K562 (cell line): ENCODE measurements around the gene TBX10. TPM values are rescaled to one million over a fixed set of nuclear protein-coding genes. Genes with fewer than 3 reads are reported as not detected.
A peak's percentile ranks its signal among the peaks of the same experiment; 100 is the strongest.

Source experiments
- CBX5 ChIP-seq: IDR thresholded peaks from 2 replicates; pipeline ENCODE4 v1.6.1; 2014; ENCODE audit warnings: low read depth, borderline replicate concordance
- CREM ChIP-seq: IDR thresholded peaks from 2 replicates; pipeline ENCODE4 v1.6.1; 2014; ENCODE audit warnings: antibody characterized with exemption, low read depth
- GATAD2B ChIP-seq: fragments of 450-650 bp; IDR thresholded peaks from 2 replicates; pipeline ENCODE4 v1.6.1; 2017; ENCODE audit warnings: mild to moderate bottlenecking, borderline replicate concordance
- HMGN3 ChIP-seq: IDR thresholded peaks from 2 replicates; pipeline ENCODE4 v1.6.1; 2011; ENCODE audit warnings: borderline replicate concordance, low read depth, mild to moderate bottlenecking, mixed read lengths, low read length; ENCODE audit not compliant: insufficient read length; ENCODE audit errors: extremely low read depth
- KAT7 ChIP-seq: sonication (generic); formaldehyde crosslinking; IDR thresholded peaks from 2 replicates; pipeline ENCODE4 v1.8.0; 2022; ENCODE audit warnings: missing genetic modification reagents, mild to moderate bottlenecking, borderline replicate concordance
- NR2C2 ChIP-seq, 2 experiments: fragments of 200-800 bp in 1 of 2; sonication (Bioruptor generic) in 1 of 2; sonication (generic) in 1 of 2; formaldehyde crosslinking in 1 of 2; IDR thresholded peaks; 2 replicates each; pipeline versions ENCODE4 v1.6.1 to v1.8.0; 2016 to 2022; ENCODE audit warnings: mild to moderate bottlenecking in 1 of 2, missing compliant biosample characterization in 1 of 2, missing genetic modification characterization in 1 of 2, missing genetic modification reagents in 1 of 2
- OTX1 ChIP-seq: fragments of 450-650 bp; formaldehyde crosslinking; IDR thresholded peaks from 2 replicates; pipeline ENCODE4 v1.4.0; 2022; ENCODE audit warnings: mild to moderate bottlenecking
- SIX5 ChIP-seq, 2 experiments: IDR thresholded peaks; 2 replicates each; pipeline ENCODE4 v1.6.1; 2011; ENCODE audit warnings: low read length in 2 of 2, borderline replicate concordance in 1 of 2, low read depth in 1 of 2, mild to moderate bottlenecking in 1 of 2, moderate library complexity in 1 of 2; ENCODE audit not compliant: insufficient read depth in 1 of 2
- ZNF79 ChIP-seq: fragments of 250-450 bp; sonication (Bioruptor Pico); IDR thresholded peaks from 2 replicates; pipeline ENCODE4 v1.4.0; 2020; ENCODE audit warnings: low read depth, mild to moderate bottlenecking, moderate library complexity
- polyA plus RNA-seq, 8 experiments: library from polyadenylated mRNA; depleted of rRNA in 4 of 8; stranded (reverse) in 5 of 8; unstranded in 3 of 8; fragments of >200 nt; fragmentation: Nextera tagmentation in 2 of 8; fragmentation: Illumina TruSeq in 1 of 8; extraction: Ambion mirVana in 2 of 8; extraction: Trizol in 1 of 8; gene quantifications; 2 replicates each; pipeline versions ENCODE4 v1.2.1 to v1.2.3, GENCODE V29; 2011 to 2014; ENCODE audit warnings: inconsistent platforms in 1 of 8, missing spikeins in 1 of 8
- total RNA-seq, 7 experiments: library from RNA; depleted of rRNA in 6 of 7; stranded (reverse); fragments of >200 nt in 6 of 7; fragmentation: Illumina TruSeq in 2 of 7; extraction: Trizol in 2 of 7; gene quantifications; 2 replicates each; pipeline versions ENCODE4 v1.2.1 to v1.2.3, GENCODE V29; 2011 to 2021; ENCODE audit warnings: low replicate concordance in 1 of 7
- TF ChIP-seq, protein P1 (sequence below): fragments of 250-450 bp; sonication (Bioruptor Pico); IDR thresholded peaks from 2 replicates; pipeline ENCODE4 v1.8.0; 2022; ENCODE audit warnings: inconsistent platforms
- TF ChIP-seq, protein P2 (sequence below): sonication (generic); formaldehyde crosslinking; IDR thresholded peaks from 2 replicates; pipeline ENCODE4 v1.8.0; 2022; ENCODE audit warnings: missing genetic modification reagents, mild to moderate bottlenecking, borderline replicate concordance
- TF ChIP-seq, protein P3 (sequence below): fragments of 450-650 bp; IDR thresholded peaks from 2 replicates; pipeline ENCODE4 v1.6.1; 2017; ENCODE audit warnings: antibody characterized with exemption, mild to moderate bottlenecking
- TF ChIP-seq, protein P4 (sequence below), 2 experiments: fragments of 450-650 bp; conservative IDR thresholded peaks; 2 replicates each; pipeline ENCODE4 v1.6.1; 2017; ENCODE audit warnings: mild to moderate bottlenecking in 2 of 2, moderate library complexity in 2 of 2
- TF ChIP-seq, protein P5 (sequence below): fragments of 150-350 bp; conservative IDR thresholded peaks from 2 replicates; pipeline ENCODE4 v1.6.1; 2014; ENCODE audit warnings: low read length

The TBX10 gene
- total and polyA plus RNA-seq, 9 of the 15 experiments (the other 6 are each of a cell fraction or from before 2014, with no cell fraction given): not detected

DNA sequence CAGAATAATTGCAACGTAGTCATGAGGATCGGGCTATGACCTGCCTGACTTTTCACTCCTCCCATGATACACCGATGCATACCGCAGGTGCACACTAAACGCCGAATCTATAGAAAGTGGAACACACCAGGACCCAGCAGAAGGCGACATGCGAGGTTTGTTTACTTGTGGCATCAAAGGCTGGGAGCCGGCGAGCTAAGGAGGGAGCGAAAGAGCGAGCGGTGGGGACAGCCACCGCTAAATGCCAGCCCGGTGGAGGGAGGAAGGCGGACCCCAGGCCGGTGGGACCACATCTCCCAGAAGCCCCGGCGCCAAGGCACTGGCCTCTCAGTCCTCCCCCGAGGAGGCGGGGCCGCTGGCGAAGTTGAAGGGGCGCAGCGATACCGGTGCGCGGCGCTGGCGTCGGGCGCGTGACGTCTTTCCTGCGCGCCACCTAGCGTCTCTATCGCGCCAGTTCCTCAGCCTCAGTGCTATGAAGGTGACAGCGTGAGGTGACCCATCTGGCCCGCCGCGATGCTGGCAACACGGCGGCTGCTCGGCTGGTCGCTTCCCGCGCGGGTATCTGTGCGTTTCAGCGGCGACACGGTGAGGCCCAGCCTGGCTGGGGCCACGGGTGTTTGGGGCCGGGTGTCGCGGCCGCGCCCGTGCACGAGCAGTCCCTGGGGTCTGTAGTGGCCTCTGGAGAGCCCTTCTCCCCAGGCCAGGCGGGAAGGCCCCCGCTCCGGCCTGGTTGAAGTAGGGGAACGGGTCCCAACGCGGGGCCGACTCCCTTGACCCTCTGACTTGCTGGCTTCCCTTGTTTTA lies 32.9 kb downstream of the TBX10 start, which contains the start of gene NDUFV1 (continued):
- TF ChIP-seq NR2C2 (CRISPR knock-in tag; IDR thresholded peaks at IDR 0.05) (peak; percentile 91), NR2C2 (tag; IDR thresholded peaks at IDR 0.05) (peak; percentile 97), SIX5 (IDR thresholded peaks at IDR 0.05; ENCODE audit: borderline replicate concordance in 1 of 2, insufficient read depth in 1 of 2, low read depth in 1 of 2, low read length in 2 of 2) (peak; percentile 63 to 68; a peak in 3 of 4 replicates), ZNF79 (CRISPR knock-in tag) (no peak), OTX1 (CRISPR knock-in tag) (no peak), GATAD2B (no peak), HMGN3 (peak; percentile 63), CREM (peak; percentile 100), KAT7 (CRISPR knock-in tag) (0 out of 2 replicates have a peak, but pooled peaks have one; percentile 64), CBX5 (no peak)
- TF ChIP-seq, protein P1, sequence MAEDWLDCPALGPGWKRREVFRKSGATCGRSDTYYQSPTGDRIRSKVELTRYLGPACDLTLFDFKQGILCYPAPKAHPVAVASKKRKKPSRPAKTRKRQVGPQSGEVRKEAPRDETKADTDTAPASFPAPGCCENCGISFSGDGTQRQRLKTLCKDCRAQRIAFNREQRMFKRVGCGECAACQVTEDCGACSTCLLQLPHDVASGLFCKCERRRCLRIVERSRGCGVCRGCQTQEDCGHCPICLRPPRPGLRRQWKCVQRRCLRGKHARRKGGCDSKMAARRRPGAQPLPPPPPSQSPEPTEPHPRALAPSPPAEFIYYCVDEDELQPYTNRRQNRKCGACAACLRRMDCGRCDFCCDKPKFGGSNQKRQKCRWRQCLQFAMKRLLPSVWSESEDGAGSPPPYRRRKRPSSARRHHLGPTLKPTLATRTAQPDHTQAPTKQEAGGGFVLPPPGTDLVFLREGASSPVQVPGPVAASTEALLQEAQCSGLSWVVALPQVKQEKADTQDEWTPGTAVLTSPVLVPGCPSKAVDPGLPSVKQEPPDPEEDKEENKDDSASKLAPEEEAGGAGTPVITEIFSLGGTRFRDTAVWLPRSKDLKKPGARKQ: no peak
- TF ChIP-seq, protein P2, sequence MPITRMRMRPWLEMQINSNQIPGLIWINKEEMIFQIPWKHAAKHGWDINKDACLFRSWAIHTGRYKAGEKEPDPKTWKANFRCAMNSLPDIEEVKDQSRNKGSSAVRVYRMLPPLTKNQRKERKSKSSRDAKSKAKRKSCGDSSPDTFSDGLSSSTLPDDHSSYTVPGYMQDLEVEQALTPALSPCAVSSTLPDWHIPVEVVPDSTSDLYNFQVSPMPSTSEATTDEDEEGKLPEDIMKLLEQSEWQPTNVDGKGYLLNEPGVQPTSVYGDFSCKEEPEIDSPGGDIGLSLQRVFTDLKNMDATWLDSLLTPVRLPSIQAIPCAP: no peak
- TF ChIP-seq, protein P3, sequence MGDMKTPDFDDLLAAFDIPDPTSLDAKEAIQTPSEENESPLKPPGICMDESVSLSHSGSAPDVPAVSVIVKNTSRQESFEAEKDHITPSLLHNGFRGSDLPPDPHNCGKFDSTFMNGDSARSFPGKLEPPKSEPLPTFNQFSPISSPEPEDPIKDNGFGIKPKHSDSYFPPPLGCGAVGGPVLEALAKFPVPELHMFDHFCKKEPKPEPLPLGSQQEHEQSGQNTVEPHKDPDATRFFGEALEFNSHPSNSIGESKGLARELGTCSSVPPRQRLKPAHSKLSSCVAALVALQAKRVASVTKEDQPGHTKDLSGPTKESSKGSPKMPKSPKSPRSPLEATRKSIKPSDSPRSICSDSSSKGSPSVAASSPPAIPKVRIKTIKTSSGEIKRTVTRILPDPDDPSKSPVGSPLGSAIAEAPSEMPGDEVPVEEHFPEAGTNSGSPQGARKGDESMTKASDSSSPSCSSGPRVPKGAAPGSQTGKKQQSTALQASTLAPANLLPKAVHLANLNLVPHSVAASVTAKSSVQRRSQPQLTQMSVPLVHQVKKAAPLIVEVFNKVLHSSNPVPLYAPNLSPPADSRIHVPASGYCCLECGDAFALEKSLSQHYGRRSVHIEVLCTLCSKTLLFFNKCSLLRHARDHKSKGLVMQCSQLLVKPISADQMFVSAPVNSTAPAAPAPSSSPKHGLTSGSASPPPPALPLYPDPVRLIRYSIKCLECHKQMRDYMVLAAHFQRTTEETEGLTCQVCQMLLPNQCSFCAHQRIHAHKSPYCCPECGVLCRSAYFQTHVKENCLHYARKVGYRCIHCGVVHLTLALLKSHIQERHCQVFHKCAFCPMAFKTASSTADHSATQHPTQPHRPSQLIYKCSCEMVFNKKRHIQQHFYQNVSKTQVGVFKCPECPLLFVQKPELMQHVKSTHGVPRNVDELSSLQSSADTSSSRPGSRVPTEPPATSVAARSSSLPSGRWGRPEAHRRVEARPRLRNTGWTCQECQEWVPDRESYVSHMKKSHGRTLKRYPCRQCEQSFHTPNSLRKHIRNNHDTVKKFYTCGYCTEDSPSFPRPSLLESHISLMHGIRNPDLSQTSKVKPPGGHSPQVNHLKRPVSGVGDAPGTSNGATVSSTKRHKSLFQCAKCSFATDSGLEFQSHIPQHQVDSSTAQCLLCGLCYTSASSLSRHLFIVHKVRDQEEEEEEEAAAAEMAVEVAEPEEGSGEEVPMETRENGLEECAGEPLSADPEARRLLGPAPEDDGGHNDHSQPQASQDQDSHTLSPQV: no peak
- TF ChIP-seq, protein P4, sequence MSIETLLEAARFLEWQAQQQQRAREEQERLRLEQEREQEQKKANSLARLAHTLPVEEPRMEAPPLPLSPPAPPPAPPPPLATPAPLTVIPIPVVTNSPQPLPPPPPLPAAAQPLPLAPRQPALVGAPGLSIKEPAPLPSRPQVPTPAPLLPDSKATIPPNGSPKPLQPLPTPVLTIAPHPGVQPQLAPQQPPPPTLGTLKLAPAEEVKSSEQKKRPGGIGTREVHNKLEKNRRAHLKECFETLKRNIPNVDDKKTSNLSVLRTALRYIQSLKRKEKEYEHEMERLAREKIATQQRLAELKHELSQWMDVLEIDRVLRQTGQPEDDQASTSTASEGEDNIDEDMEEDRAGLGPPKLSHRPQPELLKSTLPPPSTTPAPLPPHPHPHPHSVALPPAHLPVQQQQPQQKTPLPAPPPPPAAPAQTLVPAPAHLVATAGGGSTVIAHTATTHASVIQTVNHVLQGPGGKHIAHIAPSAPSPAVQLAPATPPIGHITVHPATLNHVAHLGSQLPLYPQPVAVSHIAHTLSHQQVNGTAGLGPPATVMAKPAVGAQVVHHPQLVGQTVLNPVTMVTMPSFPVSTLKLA (conservative IDR thresholded peaks at IDR 0.05): peak; percentile 67 to 92
- TF ChIP-seq, protein P5, sequence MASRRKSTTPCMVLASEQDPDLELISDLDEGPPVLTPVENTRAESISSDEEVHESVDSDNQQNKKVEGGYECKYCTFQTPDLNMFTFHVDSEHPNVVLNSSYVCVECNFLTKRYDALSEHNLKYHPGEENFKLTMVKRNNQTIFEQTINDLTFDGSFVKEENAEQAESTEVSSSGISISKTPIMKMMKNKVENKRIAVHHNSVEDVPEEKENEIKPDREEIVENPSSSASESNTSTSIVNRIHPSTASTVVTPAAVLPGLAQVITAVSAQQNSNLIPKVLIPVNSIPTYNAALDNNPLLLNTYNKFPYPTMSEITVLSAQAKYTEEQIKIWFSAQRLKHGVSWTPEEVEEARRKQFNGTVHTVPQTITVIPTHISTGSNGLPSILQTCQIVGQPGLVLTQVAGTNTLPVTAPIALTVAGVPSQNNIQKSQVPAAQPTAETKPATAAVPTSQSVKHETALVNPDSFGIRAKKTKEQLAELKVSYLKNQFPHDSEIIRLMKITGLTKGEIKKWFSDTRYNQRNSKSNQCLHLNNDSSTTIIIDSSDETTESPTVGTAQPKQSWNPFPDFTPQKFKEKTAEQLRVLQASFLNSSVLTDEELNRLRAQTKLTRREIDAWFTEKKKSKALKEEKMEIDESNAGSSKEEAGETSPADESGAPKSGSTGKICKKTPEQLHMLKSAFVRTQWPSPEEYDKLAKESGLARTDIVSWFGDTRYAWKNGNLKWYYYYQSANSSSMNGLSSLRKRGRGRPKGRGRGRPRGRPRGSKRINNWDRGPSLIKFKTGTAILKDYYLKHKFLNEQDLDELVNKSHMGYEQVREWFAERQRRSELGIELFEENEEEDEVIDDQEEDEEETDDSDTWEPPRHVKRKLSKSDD: no peak
